HEK293 (cell line): ENCODE measurements around the gene TAF1D.

ENCODE experiments used
- CTCF ChIA-PET: fragments of 350-600 bp; formaldehyde crosslinking; extraction: SDS; loops from one replicate; lab custom pipeline; 2021; ENCODE audit warnings: antibody characterized with exemption; lab: Yijun Ruan, JAX
- POLR2A ChIA-PET: fragments of 300-600 bp; formaldehyde crosslinking; extraction: SDS; loops from one replicate; lab custom pipeline; 2020; ENCODE audit warnings: antibody characterized with exemption, inconsistent platforms; lab: Yijun Ruan, JAX
- H3K27ac ChIP-seq: fragments of 200-500 bp; sonication (Bioruptor generic); 2 replicates; pipeline ENCODE4 v1.5.1; 2014; ENCODE audit warnings: low read depth, low read length, control low read depth, inconsistent platforms; ENCODE audit errors: extremely low read depth
- H3K36me3 ChIP-seq, 2 experiments: fragments of 200-500 bp in 1 of 2; sonication (Bioruptor generic) in 1 of 2; 1 replicate in 1 of 2; 2 replicates in 1 of 2; pipeline ENCODE4 v1.5.1; 2014 to 2017; ENCODE audit warnings: inconsistent platforms in 2 of 2, low read length in 2 of 2; ENCODE audit not compliant: control insufficient read depth in 2 of 2, insufficient read depth in 1 of 2
- H3K4me1 ChIP-seq: fragments of 200-500 bp; sonication (Bioruptor generic); 2 replicates; pipeline ENCODE4 v1.5.1; 2014; ENCODE audit warnings: mild to moderate bottlenecking, low read length, inconsistent platforms; ENCODE audit not compliant: control insufficient read depth, insufficient read depth
- H3K4me3 ChIP-seq: 2 replicates; pipeline ENCODE4 v1.5.1; 2011; ENCODE audit warnings: low read depth, mild to moderate bottlenecking, control low read depth, low read length, moderate library complexity
- H3K9me3 ChIP-seq: fragments of 200-500 bp; sonication (Bioruptor generic); 2 replicates; pipeline ENCODE4 v1.5.1; 2014; ENCODE audit warnings: low read depth, low read length, inconsistent platforms; ENCODE audit not compliant: control insufficient read depth, insufficient read depth
- EGR2 ChIP-seq: fragments of 450-650 bp; formaldehyde crosslinking; IDR thresholded peaks from 2 replicates; pipeline ENCODE4 v1.5.1; 2016; ENCODE audit warnings: low read depth, missing biosample characterization, missing genetic modification characterization
- GFI1B ChIP-seq: fragments of 450-650 bp; formaldehyde crosslinking; IDR thresholded peaks from 2 replicates; pipeline ENCODE4 v1.5.1; 2016; ENCODE audit warnings: missing biosample characterization, missing genetic modification characterization
- IKZF3 ChIP-seq: fragments of 450-650 bp; IDR thresholded peaks from 2 replicates; pipeline ENCODE4 v1.5.0; 2018; ENCODE audit warnings: missing biosample characterization, mild to moderate bottlenecking, missing genetic modification characterization, moderate library complexity
- KLF10 ChIP-seq: fragments of 450-650 bp; IDR thresholded peaks from 2 replicates; pipeline ENCODE4 v1.5.1; 2018; ENCODE audit warnings: missing biosample characterization, mild to moderate bottlenecking, missing genetic modification characterization
- OVOL3 ChIP-seq: fragments of 450-650 bp; formaldehyde crosslinking; IDR thresholded peaks from 2 replicates; pipeline ENCODE4 v1.5.1; 2016; ENCODE audit warnings: missing biosample characterization, missing genetic modification characterization
- REPIN1 ChIP-seq: fragments of 450-650 bp; formaldehyde crosslinking; IDR thresholded peaks from 2 replicates; pipeline ENCODE4 v1.5.1; 2017; ENCODE audit warnings: missing biosample characterization, missing genetic modification characterization, low read depth
- SALL2 ChIP-seq: fragments of 450-650 bp; formaldehyde crosslinking; IDR thresholded peaks from 2 replicates; pipeline ENCODE4 v1.5.0; 2017; ENCODE audit warnings: missing biosample characterization, mild to moderate bottlenecking, missing genetic modification characterization, borderline replicate concordance
- SCRT1 ChIP-seq: fragments of 450-650 bp; formaldehyde crosslinking; IDR thresholded peaks from 2 replicates; pipeline ENCODE4 v1.5.1; 2016; ENCODE audit warnings: missing biosample characterization, missing genetic modification characterization, borderline replicate concordance
- TCF7L2 ChIP-seq: IDR thresholded peaks from 2 replicates; pipeline ENCODE4 v1.6.1; 2011; ENCODE audit warnings: low read depth, mild to moderate bottlenecking, inconsistent platforms, low read length, moderate library complexity, borderline replicate concordance
- ZBTB1 ChIP-seq: fragments of 450-650 bp; formaldehyde crosslinking; IDR thresholded peaks from 2 replicates; pipeline ENCODE4 v1.5.1; 2016; ENCODE audit warnings: missing biosample characterization, missing genetic modification characterization
- ZBTB20 ChIP-seq: fragments of 450-650 bp; formaldehyde crosslinking; IDR thresholded peaks from 2 replicates; pipeline ENCODE4 v1.5.1; 2016; ENCODE audit warnings: missing biosample characterization, missing genetic modification characterization
- ZNF112 ChIP-seq: fragments of 450-650 bp; formaldehyde crosslinking; IDR thresholded peaks from 2 replicates; pipeline ENCODE4 v1.5.0; 2017; ENCODE audit warnings: missing biosample characterization, missing genetic modification characterization
- ZNF138 ChIP-seq: fragments of 450-650 bp; formaldehyde crosslinking; IDR thresholded peaks from 2 replicates; pipeline ENCODE4 v1.5.1; 2016; ENCODE audit warnings: missing biosample characterization, missing genetic modification characterization, borderline replicate concordance
- ZNF184 ChIP-seq: fragments of 450-650 bp; IDR thresholded peaks from 2 replicates; pipeline ENCODE4 v1.5.1; 2018; ENCODE audit warnings: missing biosample characterization, mild to moderate bottlenecking, missing genetic modification characterization
- ZNF202 ChIP-seq: fragments of 450-650 bp; formaldehyde crosslinking; IDR thresholded peaks from 2 replicates; pipeline ENCODE4 v1.5.1; 2016; ENCODE audit warnings: missing biosample characterization, missing genetic modification characterization, borderline replicate concordance
- ZNF292 ChIP-seq: fragments of 450-650 bp; formaldehyde crosslinking; IDR thresholded peaks from 2 replicates; pipeline ENCODE4 v1.5.1; 2016; ENCODE audit warnings: low read depth, missing biosample characterization, missing genetic modification characterization, borderline replicate concordance
- ZNF324 ChIP-seq: fragments of 450-650 bp; formaldehyde crosslinking; IDR thresholded peaks from 2 replicates; pipeline ENCODE4 v1.5.1; 2016; ENCODE audit warnings: missing biosample characterization, missing genetic modification characterization
- ZNF341 ChIP-seq: fragments of 450-650 bp; formaldehyde crosslinking; IDR thresholded peaks from 2 replicates; pipeline ENCODE4; 2016; ENCODE audit warnings: low read depth, missing biosample characterization, missing genetic modification characterization
- ZNF394 ChIP-seq: fragments of 450-650 bp; formaldehyde crosslinking; IDR thresholded peaks from 2 replicates; pipeline ENCODE4 v1.5.1; 2016; ENCODE audit warnings: missing biosample characterization, missing genetic modification characterization, mild to moderate bottlenecking, moderate library complexity, borderline replicate concordance
- ZNF510 ChIP-seq: fragments of 450-650 bp; formaldehyde crosslinking; IDR thresholded peaks from 2 replicates; pipeline ENCODE4 v1.5.1; 2018; ENCODE audit warnings: mild to moderate bottlenecking, missing genetic modification characterization, missing biosample characterization; ENCODE audit not compliant: insufficient replicate concordance
- ZNF514 ChIP-seq: fragments of 450-650 bp; formaldehyde crosslinking; IDR thresholded peaks from 2 replicates; pipeline ENCODE4 v1.5.1; 2016; ENCODE audit warnings: missing biosample characterization, missing genetic modification characterization
- ZNF530 ChIP-seq: fragments of 450-650 bp; formaldehyde crosslinking; IDR thresholded peaks from 2 replicates; pipeline ENCODE4 v1.5.1; 2016; ENCODE audit warnings: low read depth, missing biosample characterization, missing genetic modification characterization
- ZNF548 ChIP-seq: fragments of 450-650 bp; formaldehyde crosslinking; IDR thresholded peaks from 2 replicates; pipeline ENCODE4 v1.5.1; 2016; ENCODE audit warnings: missing biosample characterization, missing genetic modification characterization
- ZNF560 ChIP-seq: fragments of 450-650 bp; formaldehyde crosslinking; IDR thresholded peaks from 2 replicates; pipeline ENCODE4 v1.5.1; 2017; ENCODE audit warnings: missing biosample characterization, missing genetic modification characterization, borderline replicate concordance
- ZNF600 ChIP-seq: fragments of 450-650 bp; formaldehyde crosslinking; IDR thresholded peaks from 2 replicates; pipeline ENCODE4 v1.5.1; 2016; ENCODE audit warnings: missing biosample characterization, missing genetic modification characterization
- ZNF621 ChIP-seq: fragments of 450-650 bp; formaldehyde crosslinking; IDR thresholded peaks from 2 replicates; pipeline ENCODE4 v1.5.1; 2017; ENCODE audit warnings: missing biosample characterization, missing genetic modification characterization
- ZNF624 ChIP-seq: fragments of 450-650 bp; formaldehyde crosslinking; IDR thresholded peaks from 2 replicates; pipeline ENCODE4 v1.5.1; 2017; ENCODE audit warnings: missing biosample characterization, missing genetic modification characterization
- ZNF777 ChIP-seq: fragments of 450-650 bp; formaldehyde crosslinking; IDR thresholded peaks from 2 replicates; pipeline ENCODE4 v1.5.1; 2017; ENCODE audit warnings: missing biosample characterization, missing genetic modification characterization, borderline replicate concordance
- ZNF837 ChIP-seq: fragments of 450-650 bp; formaldehyde crosslinking; IDR thresholded peaks from 2 replicates; pipeline ENCODE4 v1.5.1; 2016; ENCODE audit warnings: missing biosample characterization, missing genetic modification characterization
- ZSCAN16 ChIP-seq: fragments of 450-650 bp; formaldehyde crosslinking; IDR thresholded peaks from 2 replicates; pipeline ENCODE4 v1.5.1; 2016; ENCODE audit warnings: missing biosample characterization, missing genetic modification characterization
- ZSCAN30 ChIP-seq: fragments of 450-650 bp; IDR thresholded peaks from 2 replicates; pipeline ENCODE4 v1.5.1; 2018; ENCODE audit warnings: missing biosample characterization, mild to moderate bottlenecking, missing genetic modification characterization, moderate library complexity
- TF ChIP-seq, protein P1 (sequence below): fragments of 450-650 bp; formaldehyde crosslinking; IDR thresholded peaks from 2 replicates; pipeline ENCODE4 v1.5.1; 2016; ENCODE audit warnings: missing biosample characterization, missing genetic modification characterization
- TF ChIP-seq, protein P2 (sequence below): fragments of 450-650 bp; formaldehyde crosslinking; IDR thresholded peaks from 2 replicates; pipeline ENCODE4 v1.5.1; 2017; ENCODE audit warnings: missing biosample characterization, missing genetic modification characterization

The TAF1D gene

DNA sequence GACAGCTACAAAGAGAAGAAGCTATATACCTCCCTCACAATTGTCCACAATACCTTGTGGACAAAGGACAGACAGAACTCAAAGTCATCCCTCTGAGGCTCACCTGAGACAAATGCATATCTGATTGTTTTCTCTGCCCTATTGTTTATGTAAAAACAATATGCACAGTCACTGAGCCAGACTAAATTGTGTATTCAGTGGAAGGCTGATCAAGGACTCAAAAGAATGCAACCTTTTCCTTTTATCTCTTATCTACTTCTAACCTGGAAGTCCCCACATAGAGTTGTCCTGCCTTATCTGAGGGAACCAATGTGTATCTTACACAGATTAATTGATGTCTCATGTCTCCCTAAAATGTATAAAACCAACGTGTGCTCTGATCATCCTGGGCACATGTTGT lies 28.9 kb upstream of the TAF1D start:
- ChIA-PET CTCF (interaction anchor here (0.6 kb wide), 1 partner anchor 29 kb away, joined by 6 read pairs; the partner anchor contains the start of genes C11orf54 and TAF1D), POLR2A (interaction anchor here (1.3 kb wide), 1 partner anchor 29 kb away, joined by 8 read pairs; the partner anchor contains the start of genes C11orf54 and TAF1D)

DNA sequence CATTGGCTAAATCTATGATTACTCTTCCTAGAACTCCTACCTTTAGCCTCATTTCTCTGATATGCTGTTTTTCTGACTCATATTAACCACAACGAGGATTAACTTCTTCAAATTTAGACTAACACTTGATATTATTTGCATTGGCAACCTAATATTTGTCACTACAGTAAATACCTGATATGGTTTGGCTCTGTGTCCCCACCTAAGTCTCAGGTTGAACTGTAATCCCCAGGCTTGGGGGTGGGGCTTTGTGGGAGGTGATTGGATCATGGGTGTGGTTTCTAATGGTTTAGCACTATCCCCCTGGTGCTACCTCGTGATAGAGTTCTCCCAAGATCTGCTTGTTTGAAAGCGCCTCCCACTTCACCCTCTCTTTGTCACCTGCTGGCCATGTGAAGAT lies 25.7 kb upstream of the TAF1D start:
- ChIA-PET CTCF (no interaction called here), POLR2A (interaction anchor here (2.2 kb wide), 1 partner anchor 26 kb away, joined by 4 read pairs; the partner anchor contains the start of genes C11orf54 and TAF1D)

More for the DNA sequence above, 28.9 kb upstream of the TAF1D start:
- Histone ChIP-seq H3K4me3 (no peak overlapping the region), H3K9me3 (no peaks in the 10 kb centered on the region), H3K4me1 (no peaks in the 10 kb centered on the region)
- TF ChIP-seq KLF10 (tag by site-specific recombination) (no peak), ZNF548 (tag by site-specific recombination) (no peak), ZNF837 (no peak), ZBTB20 (no peak), TCF7L2 (no peak), ZNF292 (tag by site-specific recombination) (no peak), ZNF394 (tag by site-specific recombination) (no peak)
- TF ChIP-seq, all 188 proteins: peak for 0
- Histone ChIP-seq H3K27ac (no peak overlapping the region), H3K36me3 (no peaks in the 10 kb centered on the region)

DNA sequence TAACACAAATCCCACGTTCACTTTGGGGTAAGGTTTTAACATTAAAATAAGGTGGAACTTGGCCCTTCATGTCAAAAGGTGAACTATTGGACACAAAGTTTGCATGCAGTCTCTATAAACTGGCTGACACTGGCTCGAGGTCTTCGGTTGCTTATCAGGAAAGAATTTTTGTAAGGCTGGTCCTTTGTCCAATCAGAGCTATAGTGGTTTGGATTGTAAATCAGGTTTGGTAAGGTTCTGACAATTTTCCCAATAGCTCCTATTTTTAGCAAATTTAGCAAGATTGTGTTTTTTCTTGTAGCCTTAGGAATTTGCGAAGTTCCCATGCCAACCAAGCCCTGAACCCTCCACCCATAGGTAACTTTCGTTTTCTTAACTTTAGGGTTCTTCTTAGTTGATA lies 25.2 kb upstream of the TAF1D start:
- H3K36me3 ChIP-seq = peaks cover 0 to 16% of the 10 kb centered on the region in 2 experiments; a peak in 1 of 3 replicates
- no peaks in the 10 kb centered on the region for H3K9me3 ChIP-seq
- ChIA-PET CTCF (no interaction called here), POLR2A (interaction anchor here (0.9 to 2.2 kb wide), 2 partner anchors 11 to 25 kb away, joined by 3 to 4 read pairs; partner anchors contain the start of genes C11orf54 and TAF1D)
- no peaks in the 10 kb centered on the region for H3K4me1 ChIP-seq
- no peak overlapping the region for H3K27ac ChIP-seq
- H3K4me3 ChIP-seq = no peak overlapping the region
- TF ChIP-seq ZNF530 (tag by site-specific recombination) (no peak), GFI1B (no peak), ZNF514 (no peak), ZNF621 (tag by site-specific recombination) (no peak), SALL2 (no peak), ZNF560 (tag by site-specific recombination) (no peak), ZSCAN16 (tag by site-specific recombination) (no peak), REPIN1 (tag by site-specific recombination) (no peak), SCRT1 (tag by site-specific recombination) (no peak), ZSCAN30 (no peak), ZNF341 (tag by site-specific recombination) (no peak), ZNF624 (tag by site-specific recombination) (no peak), ZNF184 (tag by site-specific recombination) (no peak), ZBTB1 (tag by site-specific recombination) (no peak), ZNF112 (tag by site-specific recombination) (no peak), EGR2 (tag by site-specific recombination) (no peak), ZNF138 (no peak), ZNF777 (tag by site-specific recombination) (no peak)

More for the DNA sequence above, 25.7 kb upstream of the TAF1D start:
- Histone ChIP-seq H3K4me1 (no peaks in the 10 kb centered on the region), H3K9me3 (no peaks in the 10 kb centered on the region), H3K4me3 (no peak overlapping the region), H3K27ac (no peak overlapping the region), H3K36me3 (peaks cover 0 to 14% of the 10 kb centered on the region in 2 experiments; a peak in 1 of 3 replicates)
- TF ChIP-seq IKZF3 = no peak
- no peak for TF ChIP-seq ZNF324 (tag by site-specific recombination)
- no peak for TF ChIP-seq ZNF600
- no peak for TF ChIP-seq ZNF510 (tag by site-specific recombination)
- TF ChIP-seq, protein P1, sequence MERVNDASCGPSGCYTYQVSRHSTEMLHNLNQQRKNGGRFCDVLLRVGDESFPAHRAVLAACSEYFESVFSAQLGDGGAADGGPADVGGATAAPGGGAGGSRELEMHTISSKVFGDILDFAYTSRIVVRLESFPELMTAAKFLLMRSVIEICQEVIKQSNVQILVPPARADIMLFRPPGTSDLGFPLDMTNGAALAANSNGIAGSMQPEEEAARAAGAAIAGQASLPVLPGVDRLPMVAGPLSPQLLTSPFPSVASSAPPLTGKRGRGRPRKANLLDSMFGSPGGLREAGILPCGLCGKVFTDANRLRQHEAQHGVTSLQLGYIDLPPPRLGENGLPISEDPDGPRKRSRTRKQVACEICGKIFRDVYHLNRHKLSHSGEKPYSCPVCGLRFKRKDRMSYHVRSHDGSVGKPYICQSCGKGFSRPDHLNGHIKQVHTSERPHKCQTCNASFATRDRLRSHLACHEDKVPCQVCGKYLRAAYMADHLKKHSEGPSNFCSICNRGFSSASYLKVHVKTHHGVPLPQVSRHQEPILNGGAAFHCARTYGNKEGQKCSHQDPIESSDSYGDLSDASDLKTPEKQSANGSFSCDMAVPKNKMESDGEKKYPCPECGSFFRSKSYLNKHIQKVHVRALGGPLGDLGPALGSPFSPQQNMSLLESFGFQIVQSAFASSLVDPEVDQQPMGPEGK = no peak
- TF ChIP-seq ZNF202 (tag by site-specific recombination) = no peak
- TF ChIP-seq, protein P2, sequence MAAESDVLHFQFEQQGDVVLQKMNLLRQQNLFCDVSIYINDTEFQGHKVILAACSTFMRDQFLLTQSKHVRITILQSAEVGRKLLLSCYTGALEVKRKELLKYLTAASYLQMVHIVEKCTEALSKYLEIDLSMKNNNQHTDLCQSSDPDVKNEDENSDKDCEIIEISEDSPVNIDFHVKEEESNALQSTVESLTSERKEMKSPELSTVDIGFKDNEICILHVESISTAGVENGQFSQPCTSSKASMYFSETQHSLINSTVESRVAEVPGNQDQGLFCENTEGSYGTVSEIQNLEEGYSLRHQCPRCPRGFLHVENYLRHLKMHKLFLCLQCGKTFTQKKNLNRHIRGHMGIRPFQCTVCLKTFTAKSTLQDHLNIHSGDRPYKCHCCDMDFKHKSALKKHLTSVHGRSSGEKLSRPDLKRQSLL (tag by site-specific recombination) = no peak
- TF ChIP-seq OVOL3 (tag by site-specific recombination) = no peak
